Stimulated activated CD8-positive, alpha-beta memory T cell treated with anti-CD3 and anti-CD28 coated beads, Interleukin-7, amount 100 ng/mL, for 1 hour (primary cell): Measurements from ENCODE around the gene TIE1.

Source experiments
- DNase-seq, 2 donors: peaks; one replicate each; pipeline ENCODE4 v3.0.0-alpha.2; 2020; ENCODE audit warnings: low read depth in 2 of 2

Gene TIE1

DNA sequence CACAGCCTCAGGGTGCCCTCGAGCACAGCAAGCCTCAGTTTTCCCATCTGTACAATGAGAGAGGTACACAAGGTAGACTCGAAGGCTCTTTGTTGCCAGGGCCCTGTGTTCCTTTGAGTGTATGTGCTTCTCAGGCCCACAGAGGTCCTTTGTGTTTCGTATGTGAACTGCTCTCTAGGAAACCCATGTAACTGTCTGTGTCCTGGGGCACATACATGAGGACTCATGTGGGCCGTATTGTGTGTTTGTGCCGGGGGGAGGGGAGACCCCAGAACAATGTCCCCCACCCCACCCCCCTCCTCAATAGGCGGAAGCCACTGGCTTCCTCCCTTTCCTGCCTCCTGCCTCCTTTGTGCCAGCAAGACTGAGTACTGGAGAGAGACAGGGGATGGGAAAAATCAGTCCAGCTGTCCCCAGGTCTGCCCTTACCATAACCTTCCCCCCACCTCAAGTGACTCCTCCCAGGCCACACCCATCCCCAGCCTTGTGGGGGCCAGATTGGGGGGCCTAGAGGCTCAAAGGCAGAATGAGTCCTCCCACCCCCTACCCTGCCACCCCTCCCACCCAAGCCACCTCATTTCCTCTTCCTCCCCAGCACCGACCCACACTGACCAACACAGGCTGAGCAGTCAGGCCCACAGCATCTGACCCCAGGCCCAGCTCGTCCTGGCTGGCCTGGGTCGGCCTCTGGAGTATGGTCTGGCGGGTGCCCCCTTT, at the start of gene TIE1:
TIE1 (plus strand) TSS at position 605 of the 717 bp plus-strand sequence; CDS start at position 695, 90 bp downstream.
- no peak for DNase-seq

- DNase-seq = no peak
Observed at GRCh38 chr1:43251024-43251423, 49.8 kb upstream of the TIE1 start.

- no peak for DNase-seq
Observed at GRCh38 chr1:43252225-43252624, 48.6 kb upstream of the TIE1 start.

DNA sequence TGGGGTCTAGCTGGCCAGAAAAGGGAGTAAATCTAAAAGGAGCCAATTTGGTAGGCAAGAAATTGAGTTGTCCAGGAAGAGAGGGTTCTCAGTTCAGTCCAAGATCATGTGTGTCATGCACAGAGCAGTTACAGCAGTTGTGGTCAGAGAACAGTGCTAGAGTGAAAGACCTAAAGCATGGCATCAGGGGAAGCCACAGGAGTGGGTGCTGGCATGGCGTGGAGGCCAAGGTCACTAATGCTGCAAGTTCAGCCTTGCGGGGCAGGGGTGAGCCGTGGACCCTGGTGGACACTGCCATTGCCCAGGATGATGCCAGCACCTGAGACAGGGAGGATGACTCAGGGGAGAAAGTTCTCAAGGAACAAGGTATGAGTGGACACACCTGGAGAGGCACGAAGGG, 47.6 kb upstream of the TIE1 start:
- no peak for DNase-seq

- no peak for DNase-seq
Observed at GRCh38 chr1:43253876-43254275, 46.9 kb upstream of the TIE1 start.

DNA sequence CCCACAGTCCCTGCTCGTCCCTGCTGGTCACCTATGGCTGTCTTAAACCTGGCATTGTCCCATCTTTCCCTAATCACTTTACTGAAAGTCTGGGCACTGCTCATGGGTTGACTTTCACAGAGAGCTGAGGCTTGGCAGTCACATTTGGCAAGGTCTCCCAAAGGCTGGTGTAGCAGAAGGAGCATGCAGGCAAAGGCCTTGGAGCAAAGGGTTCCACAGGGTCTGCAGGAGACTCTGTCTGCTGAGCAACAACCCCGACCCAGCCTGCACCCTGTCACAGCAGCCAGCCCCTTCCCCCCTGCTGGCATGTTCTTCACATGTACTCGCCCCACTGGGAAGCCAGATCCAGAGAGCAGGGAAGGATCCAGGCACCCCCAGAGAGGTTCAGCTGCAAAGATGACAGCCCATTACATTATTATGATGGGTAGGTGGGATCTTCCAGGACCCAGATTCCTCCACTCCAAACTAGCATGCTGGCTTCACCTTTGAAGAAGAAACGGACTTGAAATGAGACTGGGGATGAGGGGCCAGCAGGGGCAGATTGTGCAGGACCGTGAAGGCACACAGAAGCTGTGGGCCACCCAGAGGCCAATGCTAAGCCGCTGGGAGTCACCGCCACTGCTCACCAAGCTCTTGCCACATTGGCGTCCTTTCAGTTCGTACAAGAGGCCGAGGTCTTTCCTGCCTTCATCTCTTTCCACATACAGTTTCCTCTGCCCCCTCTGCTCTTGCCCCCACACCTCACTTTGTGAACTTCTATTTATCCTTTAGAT, 45.2 kb upstream of the TIE1 start:
- DNase-seq = no peak

GRCh38 chr1:43256675-43257570, 43.9 kb upstream of the TIE1 start:
- no peak for DNase-seq

DNA sequence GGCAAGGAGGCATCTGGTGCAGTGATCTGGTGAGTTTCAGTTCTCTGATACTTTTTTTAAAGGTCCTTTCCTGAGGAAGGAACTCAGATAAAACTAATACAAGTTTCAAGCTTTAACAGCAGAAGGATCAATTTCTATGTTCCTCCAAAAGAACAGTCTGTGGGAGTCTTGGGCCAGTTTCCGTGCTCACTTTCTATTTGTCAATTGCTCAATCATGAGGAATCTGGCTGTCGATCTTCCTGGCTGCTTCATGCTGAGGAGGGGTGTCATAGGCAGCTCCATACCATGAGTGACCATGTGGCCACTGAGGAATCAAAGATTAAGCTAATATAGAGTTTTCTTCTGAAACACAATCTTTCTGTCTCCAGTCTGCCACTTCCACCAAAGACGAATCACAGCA, 42.4 kb upstream of the TIE1 start:
- DNase-seq = no peak

DNA sequence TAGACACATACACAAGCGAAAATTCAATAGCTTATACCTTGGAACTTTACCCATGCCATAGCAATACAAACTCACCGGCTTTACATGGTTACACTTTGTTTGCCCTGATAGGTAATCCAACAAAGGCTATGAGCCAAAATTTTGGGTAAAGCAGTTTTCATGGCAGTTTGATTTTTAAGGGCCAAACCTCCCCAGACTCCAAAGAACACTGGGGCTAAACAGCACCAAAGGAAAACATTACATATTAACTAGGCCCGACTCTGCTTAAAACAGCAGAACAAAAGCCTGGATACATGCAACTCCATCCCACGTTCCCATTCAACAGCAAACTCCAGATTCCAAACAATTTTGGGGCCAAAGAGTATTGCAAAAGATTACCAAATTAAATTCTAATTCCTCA, 35.4 kb upstream of the TIE1 start:
- no peak for DNase-seq

DNA sequence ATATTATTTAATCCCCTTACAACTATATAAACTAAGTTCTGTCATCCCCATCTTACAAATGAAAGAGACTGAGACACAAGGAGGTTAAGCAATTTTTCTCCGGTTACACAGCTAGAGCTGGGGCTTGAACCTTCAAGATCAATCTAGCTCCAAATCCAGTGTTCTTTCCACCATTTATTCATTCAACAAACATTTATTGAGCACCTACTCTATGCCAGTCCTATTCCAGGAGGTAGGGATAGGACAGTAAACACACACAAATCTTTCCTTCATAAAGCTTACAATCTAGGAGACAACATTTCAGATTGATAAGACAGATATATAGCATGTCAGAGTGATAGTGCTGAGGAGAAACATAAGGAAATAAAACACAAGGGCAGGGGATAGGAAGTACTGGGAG, 33.9 kb upstream of the TIE1 start:
- no peak for DNase-seq

DNA sequence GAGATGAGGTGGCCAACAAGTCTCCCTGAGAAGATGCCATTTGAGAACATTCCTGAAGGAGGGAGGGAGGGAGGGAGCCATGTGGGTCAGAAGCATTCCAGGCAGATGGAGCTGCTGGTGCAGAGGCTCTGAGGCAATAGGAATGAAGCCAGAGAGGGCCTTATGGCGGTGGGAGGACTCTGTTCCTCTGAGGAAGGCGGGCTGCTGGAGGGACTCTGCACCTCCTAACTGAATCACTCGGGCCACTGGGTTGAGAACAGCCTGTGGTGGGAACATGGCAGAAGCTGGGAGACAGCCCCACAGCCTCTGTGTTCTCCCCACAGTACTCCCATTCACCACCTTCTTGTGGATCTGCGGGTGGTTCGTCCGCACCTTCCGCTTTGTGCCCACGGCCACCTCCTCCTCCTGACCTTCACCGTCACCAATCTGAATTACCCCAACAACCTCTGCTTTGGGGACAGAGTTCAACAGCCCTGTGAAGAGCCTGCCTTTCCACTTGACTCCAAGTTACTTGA, 33.4 kb upstream of the TIE1 start:
- DNase-seq = no peak

DNA sequence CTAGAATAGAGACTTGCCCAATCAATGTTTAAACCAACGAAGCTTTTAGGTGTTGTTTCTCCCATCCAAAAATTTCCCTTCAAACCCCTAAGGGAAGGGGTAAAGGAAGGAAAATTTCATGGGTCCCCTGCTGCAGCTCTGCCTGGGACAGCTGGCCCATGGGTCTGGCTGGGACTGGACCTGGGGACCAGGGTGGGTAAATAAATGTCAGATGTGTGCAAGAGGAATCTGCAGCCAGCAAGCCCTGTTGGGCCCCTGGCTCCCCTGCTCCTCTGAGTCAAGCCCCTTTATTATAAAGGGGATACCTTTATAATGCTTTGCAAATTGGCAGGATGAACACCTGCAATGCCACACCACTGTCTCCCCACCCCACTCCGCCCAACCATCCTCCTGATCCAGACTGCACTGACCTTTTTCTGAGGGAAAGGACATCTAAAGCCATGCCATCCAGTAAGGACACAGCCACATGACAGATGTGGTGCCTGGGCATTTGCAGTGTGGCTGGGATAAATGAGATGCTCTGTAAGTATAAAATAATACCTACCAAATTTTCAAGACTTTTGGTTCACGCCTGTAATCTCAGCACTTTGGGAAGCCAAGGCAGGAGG, 32.9 kb upstream of the TIE1 start:
- no peak for DNase-seq

- DNase-seq = no peak
Observed at GRCh38 chr1:43269627-43270375, 31.0 kb upstream of the TIE1 start, which contains the start of gene TMEM125. Gene TMEM125 (plus strand): TSS chr1:43269983. CDS start chr1:43272723, 2,740 bp downstream.

- DNase-seq = no peak
Observed at GRCh38 chr1:43270421-43271095, 30.2 kb upstream of the TIE1 start.

DNA sequence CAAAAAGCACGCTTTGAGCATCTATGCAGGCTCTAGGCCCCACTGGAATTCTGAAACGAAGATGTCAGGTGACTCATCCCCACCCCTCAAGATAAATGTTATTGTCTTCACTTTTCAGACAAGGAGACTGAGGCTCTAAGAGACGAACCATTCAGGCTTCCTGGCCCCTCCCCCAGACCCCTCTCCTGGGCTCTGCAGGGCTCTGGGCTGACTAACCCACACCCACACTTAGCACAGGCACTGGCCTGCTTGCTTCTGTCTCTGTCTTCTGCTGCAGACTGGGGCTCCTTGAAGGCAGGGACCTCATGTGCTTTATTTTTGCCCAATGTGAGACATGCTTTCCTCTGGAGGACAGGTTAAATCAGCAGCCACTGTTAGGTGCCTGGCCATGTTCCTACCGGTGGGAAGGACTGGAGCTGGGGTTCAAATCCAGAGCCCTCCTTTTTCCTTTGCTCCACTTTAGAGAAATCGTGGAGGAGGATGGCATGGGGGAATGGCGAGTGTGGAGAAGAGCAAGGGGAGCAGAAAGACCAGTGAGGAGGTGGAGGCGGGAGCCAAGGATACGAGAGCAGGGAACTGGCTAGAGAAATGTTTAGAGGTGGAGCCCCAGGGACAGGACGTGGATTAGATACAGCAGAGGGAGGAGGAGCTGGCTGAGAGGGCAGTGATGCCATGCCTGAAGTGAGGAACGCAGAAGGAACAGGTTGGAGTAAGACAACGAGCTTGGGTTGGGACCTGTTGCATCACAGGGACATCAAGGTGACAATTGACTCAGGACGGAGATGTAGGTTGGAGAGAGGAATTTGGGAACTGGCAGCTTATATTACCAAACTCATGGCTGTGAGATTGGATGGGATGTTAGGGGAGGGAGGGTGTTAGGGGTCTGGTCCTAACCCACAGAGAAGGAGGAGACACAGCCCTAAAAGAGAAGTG, 29.3 kb upstream of the TIE1 start:
- DNase-seq = no peak

GRCh38 chr1:43272161-43272560, 28.6 kb upstream of the TIE1 start:
- DNase-seq = no peak

- DNase-seq = no peak
Observed at GRCh38 chr1:43272576-43273571, 27.9 kb upstream of the TIE1 start.

GRCh38 chr1:43273708-43274107, 27.1 kb upstream of the TIE1 start:
- no peak for DNase-seq
